Measurements from ENCODE around the gene MTX1. TPM values are rescaled to one million over a fixed set of nuclear protein-coding genes. Genes with fewer than 3 reads are reported as not detected.

MTX1 gene
- total RNA-seq, 1 experiment from 2014 or later = 54.0 TPM

GRCh38 chr1:155255243-155256007 is 46.9 kb downstream of the MTX1 start, which contains the start of gene ENTREP3:
Gene ENTREP3, minus strand, starts transcription at chr1:155255483. Its CDS starts 606 bp downstream, at chr1:155254877.
- DNase-seq (ENCODE audit: low read depth) = peak; percentile 66

- no peak for DNase-seq (ENCODE audit: low read depth)
These were observed 47.8 kb downstream of the MTX1 start for GRCh38 chr1:155256058-155256852.

DNA sequence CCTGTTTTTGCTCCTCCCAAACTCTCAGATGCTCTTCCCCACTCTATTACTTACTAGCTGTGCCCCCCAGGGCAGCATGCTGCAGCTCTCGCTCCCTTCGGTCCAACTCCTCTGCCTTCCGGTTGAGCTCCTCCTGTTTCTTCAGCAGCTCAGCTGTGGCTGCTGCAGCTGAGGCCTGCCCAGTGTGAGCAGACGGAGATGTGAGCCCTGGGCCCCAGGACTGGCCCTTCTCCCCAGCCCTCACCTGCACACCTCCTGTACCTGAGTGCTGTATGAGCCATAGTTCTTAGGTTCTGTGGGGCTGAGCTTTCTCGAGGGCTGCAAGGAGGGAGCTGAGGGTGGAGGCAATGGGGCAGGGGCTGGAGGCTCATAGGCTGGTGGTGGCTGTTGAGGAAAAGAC is 51.8 kb downstream of the MTX1 start:
- DNase-seq (ENCODE audit: low read depth) = no peak

- DNase-seq (ENCODE audit: low read depth) = no peak
These were observed 53.0 kb downstream of the MTX1 start for GRCh38 chr1:155261493-155261851.

DNA sequence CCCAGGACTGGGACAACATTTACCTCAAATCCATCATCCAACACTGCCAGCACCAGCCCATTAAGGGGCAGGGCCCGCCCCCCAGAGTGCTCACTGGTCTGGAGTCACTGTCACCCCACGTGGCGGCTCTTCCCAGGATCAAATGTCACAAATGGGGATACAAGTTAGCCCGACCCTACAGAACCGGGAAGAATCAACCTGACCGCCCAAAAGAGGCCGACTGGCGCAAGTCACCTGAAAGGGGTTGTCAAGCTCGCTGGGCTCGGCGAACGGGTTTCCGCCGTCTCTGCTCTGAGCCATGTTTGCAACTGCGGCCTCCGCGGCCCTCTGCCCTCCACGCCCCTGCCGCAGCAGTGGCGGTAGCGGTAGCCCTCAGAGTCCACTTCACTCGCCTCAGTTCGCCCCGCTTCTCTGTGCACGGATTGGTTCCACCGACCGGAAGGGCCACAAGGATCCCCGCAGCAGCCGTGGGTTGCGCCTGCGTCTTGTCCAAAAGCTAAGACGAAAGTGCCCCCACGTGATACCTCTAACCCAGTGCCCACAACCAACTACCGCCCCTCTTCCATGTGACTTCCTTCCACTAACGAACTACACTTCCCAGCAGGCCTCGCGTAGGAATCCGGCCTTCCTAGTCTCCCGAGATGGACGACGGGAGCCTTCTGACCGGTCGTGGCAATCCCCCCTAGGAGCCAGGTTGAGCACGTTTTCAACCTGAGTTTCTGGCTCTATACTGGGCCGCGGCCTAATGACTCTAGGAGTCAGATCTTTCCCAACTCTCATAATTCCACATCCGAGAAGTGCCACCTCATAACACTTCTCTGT is 53.6 kb downstream of the MTX1 start, which contains the start of gene SCAMP3:
SCAMP3 (minus strand) TSS at position 509 of the 822 bp plus-strand sequence; CDS start at position 300, 209 bp downstream.
- peak; percentile 99 for DNase-seq (ENCODE audit: low read depth)

GRCh38 chr1:155263067-155263466 is 54.6 kb downstream of the MTX1 start:
- no peak for DNase-seq (ENCODE audit: low read depth)

Other genes starting within 250 kb of the MTX1 start
- 26.3 and 32.4 TPM in 2 replicates for gene PYGO2, start 246.9 kb upstream of the MTX1 start, total RNA-seq (2014; rRNA removed; shearing (Covaris generic))
- gene SHC1, start 237.9 kb upstream of the MTX1 start, total RNA-seq (2014; rRNA removed; shearing (Covaris generic)) = 126 and 173 TPM in 2 replicates
- 210 and 222 TPM in 2 replicates for gene CKS1B, start 234.0 kb upstream of the MTX1 start, total RNA-seq (2014; rRNA removed; shearing (Covaris generic))
- gene FLAD1, start 225.4 kb upstream of the MTX1 start, total RNA-seq (2014; rRNA removed; shearing (Covaris generic)) = 49.5 and 50.0 TPM in 2 replicates
- gene LENEP, start 215.1 kb upstream of the MTX1 start, total RNA-seq (2014; rRNA removed; shearing (Covaris generic)) = 0.64 TPM in 1 of 2 replicates, not detected in the other
- 18.9 and 22.2 TPM in 2 replicates for gene ZBTB7B, start 205.9 kb upstream of the MTX1 start, total RNA-seq (2014; rRNA removed; shearing (Covaris generic))
- 0.03 TPM in 1 of 2 replicates, not detected in the other for gene DCST2, start 174.9 kb upstream of the MTX1 start, total RNA-seq (2014; rRNA removed; shearing (Covaris generic))
- gene DCST1, start 174.9 kb upstream of the MTX1 start, total RNA-seq (2014; rRNA removed; shearing (Covaris generic)) = 0.17 TPM in 1 of 2 replicates, not detected in the other
- 198 and 262 TPM in 2 replicates for gene ADAM15, start 157.4 kb upstream of the MTX1 start, total RNA-seq (2014; rRNA removed; shearing (Covaris generic))
- gene EFNA4, start 145.0 kb upstream of the MTX1 start, total RNA-seq (2014; rRNA removed; shearing (Covaris generic)) = 8.4 and 11.0 TPM in 2 replicates
- gene EFNA3, start 129.9 kb upstream of the MTX1 start, total RNA-seq (2014; rRNA removed; shearing (Covaris generic)) = 3.3 and 7.0 TPM in 2 replicates
- gene EFNA1, start 80.8 kb upstream of the MTX1 start, total RNA-seq (2014; rRNA removed; shearing (Covaris generic)) = 1.4 and 3.6 TPM in 2 replicates
- 36.9 and 42.2 TPM in 2 replicates for gene SLC50A1, start 72.8 kb upstream of the MTX1 start, total RNA-seq (2014; rRNA removed; shearing (Covaris generic))
- gene DPM3, start 68.2 kb upstream of the MTX1 start, total RNA-seq (2014; rRNA removed; shearing (Covaris generic)) = 36.0 and 42.9 TPM in 2 replicates
- 126 and 170 TPM in 2 replicates for gene KRTCAP2, start 35.4 kb upstream of the MTX1 start, total RNA-seq (2014; rRNA removed; shearing (Covaris generic))
- 3.1 and 4.1 TPM in 2 replicates for gene TRIM46, start 34.8 kb upstream of the MTX1 start, total RNA-seq (2014; rRNA removed; shearing (Covaris generic))
- 2.7 and 3.1 TPM in 2 replicates for gene THBS3, start 798 bp upstream of the MTX1 start, total RNA-seq (2014; rRNA removed; shearing (Covaris generic))
- 7.7 and 15.3 TPM in 2 replicates for gene ENTREP3, start 46.8 kb downstream of the MTX1 start, total RNA-seq (2014; rRNA removed; shearing (Covaris generic))
- 124 and 158 TPM in 2 replicates for gene SCAMP3, start 53.7 kb downstream of the MTX1 start, total RNA-seq (2014; rRNA removed; shearing (Covaris generic))
- gene CLK2, start 64.8 kb downstream of the MTX1 start, total RNA-seq (2014; rRNA removed; shearing (Covaris generic)) = 19.1 and 26.0 TPM in 2 replicates
- gene HCN3, start 68.8 kb downstream of the MTX1 start, total RNA-seq (2014; rRNA removed; shearing (Covaris generic)) = 0.84 and 1.1 TPM in 2 replicates
- gene PKLR, start 92.7 kb downstream of the MTX1 start, total RNA-seq (2014; rRNA removed; shearing (Covaris generic)) = not detected in 2 replicates
- gene FDPS, start 100.2 kb downstream of the MTX1 start, total RNA-seq (2014; rRNA removed; shearing (Covaris generic)) = 233 and 262 TPM in 2 replicates
- gene RUSC1, start 112.2 kb downstream of the MTX1 start, total RNA-seq (2014; rRNA removed; shearing (Covaris generic)) = 40.1 and 46.7 TPM in 2 replicates